Testis (tissue), 3 donors: ENCODE data around the gene ZBTB46. TPM values are rescaled to one million over a fixed set of nuclear protein-coding genes. Genes with fewer than 3 reads are reported as not detected.

Experiments used
- DNase-seq: peaks from one replicate; pipeline ENCODE4 v3.0.0-alpha.2; 2019
- H3K27ac ChIP-seq, 2 donors: fragments of 200-600 bp; sonication (generic); one replicate each; pipeline ENCODE4 v1.5.1; 2019
- H3K27me3 ChIP-seq: fragments of 200-600 bp; sonication (generic); one replicate; pipeline ENCODE4 v1.5.1; 2019
- H3K36me3 ChIP-seq: fragments of 200-600 bp; sonication (generic); one replicate; pipeline ENCODE4 v1.5.1; 2017; ENCODE audit warnings: low read depth; ENCODE audit errors: missing control alignments
- H3K4me1 ChIP-seq: fragments of 200-600 bp; sonication (generic); one replicate; pipeline ENCODE4 v1.5.1; 2019
- H3K4me3 ChIP-seq, 2 donors: fragments of 200-600 bp; sonication (generic); one replicate each; pipeline ENCODE4 v1.5.1; 2017 to 2019
- H3K9me3 ChIP-seq: fragments of 200-600 bp; sonication (generic); one replicate; pipeline ENCODE4 v1.5.1; 2017
- POLR2A ChIP-seq: fragments of 450-650 bp; IDR thresholded peaks from one replicate; pipeline ENCODE4 v1.6.1; 2017; ENCODE audit warnings: antibody characterized with exemption, mild to moderate bottlenecking, moderate library complexity
- WGBS, 2 donors: methylation state at CpG; one replicate each; pipeline ENCODE4 v1.1.5; 2018; 5-methylcytosine and 5-hydroxymethylcytosine counted together
- intact Hi-C: fragments of 100-400 bp; cut with DNase I; formaldehyde crosslinking; loops from one replicate; pipeline ENCODE4 v1.15.1; 2023; ENCODE audit warnings: low total_unique reads
- polyA plus RNA-seq: library from polyadenylated mRNA; stranded (reverse); fragments of 350-450 nt; fragmentation: Illumina TruSeq; extraction: RNeasy Lipid Tissue Mini Kit (QIAGEN cat#74804); gene quantifications from one replicate; pipeline ENCODE4 v1.2.3, GENCODE V29; 2014; ENCODE audit warnings: low read depth, low replicate concordance; ENCODE audit not compliant: insufficient read depth
- total RNA-seq, 2 donors: library from RNA; depleted of rRNA; stranded (reverse); fragments of >200 nt; gene quantifications; one replicate each; pipeline ENCODE4 v1.2.3, GENCODE V29; 2016
- TF ChIP-seq, protein P1 (sequence below), 3 experiments: fragments of 450-650 bp in 2 of 3; fragments of 200-600 bp in 1 of 3; sonication (generic) in 1 of 3; IDR thresholded peaks; one replicate each; pipeline ENCODE4 v1.5.1; 2016 to 2019; ENCODE audit warnings: antibody characterized with exemption in 3 of 3, mild to moderate bottlenecking in 2 of 3, moderate library complexity in 1 of 3

ZBTB46 gene
- total and polyA plus RNA-seq, 3 donors from 2014 or later: 5.2 to 15.4 (median 12.5) TPM

DNA sequence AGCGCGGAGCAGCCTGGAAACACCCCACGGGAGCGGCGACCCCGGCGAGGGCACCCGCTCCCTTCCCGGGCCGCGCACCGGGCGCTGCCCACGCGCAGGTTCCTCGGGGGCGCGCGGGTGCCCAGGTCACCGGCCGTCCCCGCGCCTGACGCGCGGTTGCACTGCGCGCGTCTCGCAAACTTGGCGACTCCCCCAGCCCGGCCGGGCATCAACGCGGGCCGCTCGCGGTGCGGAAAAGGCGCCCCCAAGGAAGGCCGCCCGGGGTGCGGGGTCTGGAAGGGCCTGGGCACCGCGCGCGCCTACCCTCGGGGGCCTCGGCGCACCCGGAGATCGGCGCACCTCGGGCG is 555 bp upstream of the ZBTB46 start:
- Histone ChIP-seq H3K27me3 (no peaks in the 10 kb centered on the region), H3K4me1 (peaks cover 20% of the 10 kb centered on the region), H3K4me3 (peak overlapping the region; percentile 58 to 62), H3K9me3 (no peaks in the 10 kb centered on the region), H3K36me3 (no peaks in the 10 kb centered on the region), H3K27ac (peak overlapping the region; percentile 59 to 83)
- intact Hi-C loops: no loop called here
- no peak for TF ChIP-seq POLR2A
- TF ChIP-seq, protein P1, sequence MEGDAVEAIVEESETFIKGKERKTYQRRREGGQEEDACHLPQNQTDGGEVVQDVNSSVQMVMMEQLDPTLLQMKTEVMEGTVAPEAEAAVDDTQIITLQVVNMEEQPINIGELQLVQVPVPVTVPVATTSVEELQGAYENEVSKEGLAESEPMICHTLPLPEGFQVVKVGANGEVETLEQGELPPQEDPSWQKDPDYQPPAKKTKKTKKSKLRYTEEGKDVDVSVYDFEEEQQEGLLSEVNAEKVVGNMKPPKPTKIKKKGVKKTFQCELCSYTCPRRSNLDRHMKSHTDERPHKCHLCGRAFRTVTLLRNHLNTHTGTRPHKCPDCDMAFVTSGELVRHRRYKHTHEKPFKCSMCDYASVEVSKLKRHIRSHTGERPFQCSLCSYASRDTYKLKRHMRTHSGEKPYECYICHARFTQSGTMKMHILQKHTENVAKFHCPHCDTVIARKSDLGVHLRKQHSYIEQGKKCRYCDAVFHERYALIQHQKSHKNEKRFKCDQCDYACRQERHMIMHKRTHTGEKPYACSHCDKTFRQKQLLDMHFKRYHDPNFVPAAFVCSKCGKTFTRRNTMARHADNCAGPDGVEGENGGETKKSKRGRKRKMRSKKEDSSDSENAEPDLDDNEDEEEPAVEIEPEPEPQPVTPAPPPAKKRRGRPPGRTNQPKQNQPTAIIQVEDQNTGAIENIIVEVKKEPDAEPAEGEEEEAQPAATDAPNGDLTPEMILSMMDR (IDR thresholded peaks at IDR 0.05): no peak
- DNase-seq: no peak
- 0% methylated on average over 5 to 14 of the region's 55 CpGs for WGBS, 2 donors

DNA sequence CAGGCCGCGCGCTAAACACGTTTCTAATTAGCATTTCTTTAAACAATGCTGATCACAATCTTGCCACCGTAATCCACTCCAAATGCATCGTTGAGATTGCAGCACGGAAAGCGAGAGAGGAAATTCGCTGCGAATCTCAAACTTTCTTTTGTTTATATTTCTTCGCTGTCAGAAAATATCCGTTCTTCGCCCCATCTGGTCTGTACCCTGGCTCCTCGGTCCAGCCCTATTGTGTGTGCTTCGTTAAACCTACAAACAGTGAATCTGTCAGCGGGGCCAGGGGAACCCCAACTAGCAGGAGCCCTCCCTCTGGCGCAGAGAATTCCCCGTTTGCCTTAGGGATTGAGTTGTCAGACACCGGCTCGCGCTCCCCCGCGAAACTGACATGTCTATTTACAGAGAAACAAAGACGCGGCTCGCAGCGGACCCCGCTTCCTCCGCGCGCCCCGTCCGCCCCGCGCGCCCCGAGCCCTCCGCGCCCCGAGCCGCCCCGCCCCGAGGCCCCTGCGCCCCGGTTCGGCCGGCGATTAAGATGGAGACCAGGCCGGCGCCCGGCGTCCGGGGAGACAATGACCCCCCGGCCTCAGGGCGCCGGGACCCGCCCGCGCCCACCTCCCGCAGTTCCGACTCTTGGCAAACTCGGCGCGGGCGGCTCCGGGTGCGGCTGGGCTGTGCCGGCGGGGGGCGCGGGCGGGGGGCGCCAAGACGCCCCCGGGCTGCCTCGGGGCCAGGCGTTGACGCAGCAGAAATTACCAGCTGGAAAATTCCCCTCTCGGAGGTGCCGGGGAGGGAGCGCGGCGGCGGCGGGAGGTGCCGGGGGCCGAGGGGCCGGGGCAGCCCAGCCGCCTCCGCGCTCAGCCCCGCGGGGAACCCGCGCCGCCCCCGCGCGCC is 874 bp downstream of the ZBTB46 start:
- 1% methylated on average over 20 to 74 of the region's 99 CpGs for WGBS, 2 donors
- TF ChIP-seq, protein P1 (IDR thresholded peaks at IDR 0.05): no peak
- TF ChIP-seq POLR2A: no peak
- peaks cover 24% of the 10 kb centered on the region for H3K4me1 ChIP-seq
- no peaks in the 10 kb centered on the region for H3K9me3 ChIP-seq
- H3K27me3 ChIP-seq: no peaks in the 10 kb centered on the region
- H3K27ac ChIP-seq: peak overlapping the region; percentile 59 to 88
- intact Hi-C loops: no loop called here
- peak; percentile 69 for DNase-seq
- no peaks in the 10 kb centered on the region for H3K36me3 ChIP-seq
- H3K4me3 ChIP-seq: peak overlapping the region; percentile 62 to 72

DNA sequence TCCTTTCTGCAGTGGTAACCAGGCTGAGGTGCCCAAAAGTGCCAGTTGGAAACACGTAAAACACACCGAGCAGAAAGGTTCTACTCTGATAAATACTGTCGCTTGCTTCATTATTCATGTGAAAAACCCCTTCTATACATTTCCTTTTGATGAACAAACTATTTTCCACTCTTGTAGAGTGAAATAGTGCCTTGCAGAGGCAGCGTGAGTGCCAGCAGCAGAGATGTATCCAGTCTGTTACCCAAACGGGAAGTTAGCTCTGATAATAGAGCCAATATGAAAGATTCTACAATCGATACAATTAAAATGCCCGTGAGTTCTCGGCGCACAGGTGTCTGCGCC is 1.5 kb downstream of the ZBTB46 start:
- no peak for DNase-seq
- TF ChIP-seq, protein P1 (IDR thresholded peaks at IDR 0.05): no peak
- no peak for TF ChIP-seq POLR2A
- peak overlapping the region; percentile 59 to 88 for H3K27ac ChIP-seq
- H3K27me3 ChIP-seq: no peaks in the 10 kb centered on the region
- no peaks in the 10 kb centered on the region for H3K36me3 ChIP-seq
- intact Hi-C loops: no loop called here
- H3K4me1 ChIP-seq: peaks cover 21% of the 10 kb centered on the region
- H3K9me3 ChIP-seq: no peaks in the 10 kb centered on the region
- 5 to 11% methylated on average over 10 of the region's 10 CpGs for WGBS, 2 donors
- peak overlapping the region; percentile 62 to 72 for H3K4me3 ChIP-seq

DNA sequence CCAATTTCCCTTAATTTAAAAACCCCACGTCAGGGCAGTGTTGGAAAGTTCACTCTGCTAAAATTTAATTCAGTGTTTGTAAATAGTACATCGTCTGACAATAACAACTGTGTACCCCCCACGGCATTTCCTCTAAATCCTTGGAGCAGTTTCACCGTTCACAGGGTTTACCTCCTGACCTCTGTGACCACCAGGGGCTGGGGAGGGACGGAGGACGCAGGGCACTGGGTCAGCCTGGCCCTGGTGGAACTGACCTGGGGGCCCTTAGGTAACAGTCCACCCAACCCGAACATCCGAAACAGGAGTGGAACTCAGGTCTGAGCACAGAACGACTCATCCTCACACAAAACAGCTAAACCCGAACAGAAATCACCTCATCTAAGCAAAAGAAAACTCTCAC is 2.1 kb downstream of the ZBTB46 start:
- intact Hi-C loops: no loop called here
- no peak for TF ChIP-seq POLR2A
- TF ChIP-seq, protein P1 (IDR thresholded peaks at IDR 0.05): no peak
- H3K9me3 ChIP-seq: no peaks in the 10 kb centered on the region

DNA sequence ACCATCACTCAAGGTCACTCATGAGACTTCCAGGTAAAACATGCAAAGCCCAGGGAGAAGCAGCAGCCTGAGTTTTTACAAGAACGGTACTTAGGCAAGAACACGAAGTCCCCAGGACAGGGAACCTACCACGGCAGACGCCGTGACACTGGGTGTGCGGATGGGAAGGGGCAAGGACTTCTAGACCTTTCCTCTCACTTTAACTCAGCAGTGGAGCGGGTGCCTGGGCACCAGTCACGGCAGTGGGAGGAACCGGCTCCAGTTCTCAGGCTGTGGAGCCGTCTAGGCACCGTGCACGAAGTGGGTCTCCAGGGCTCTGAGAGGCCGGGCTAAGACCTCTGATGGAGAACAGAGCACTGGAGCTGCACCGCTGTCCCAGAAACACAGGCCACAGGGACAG is 2.5 kb downstream of the ZBTB46 start:
- TF ChIP-seq, protein P1 (IDR thresholded peaks at IDR 0.05): no peak
- TF ChIP-seq POLR2A: no peak
- intact Hi-C loops: no loop called here
- DNase-seq: no peak
- Histone ChIP-seq H3K27ac (peak overlapping the region; percentile 18 to 88), H3K9me3 (no peaks in the 10 kb centered on the region), H3K27me3 (no peaks in the 10 kb centered on the region), H3K36me3 (no peaks in the 10 kb centered on the region), H3K4me3 (peak overlapping the region in 1 of 2 donors; percentile 62), H3K4me1 (peaks cover 22% of the 10 kb centered on the region)
- WGBS, 2 donors: 17 to 27% methylated on average over 14 of the region's 14 CpGs

More for the DNA sequence above, 2.1 kb downstream of the ZBTB46 start:
- no peaks in the 10 kb centered on the region for H3K27me3 ChIP-seq
- H3K27ac ChIP-seq: peak overlapping the region; percentile 18 to 88
- peak overlapping the region; percentile 6 to 62 for H3K4me3 ChIP-seq
- peaks cover 20% of the 10 kb centered on the region for H3K4me1 ChIP-seq
- 30 to 33% methylated on average over 8 to 10 of the region's 10 CpGs for WGBS, 2 donors
- DNase-seq: no peak
- no peaks in the 10 kb centered on the region for H3K36me3 ChIP-seq
